ENCODE data around the gene KRT78.

Gene KRT78

DNA sequence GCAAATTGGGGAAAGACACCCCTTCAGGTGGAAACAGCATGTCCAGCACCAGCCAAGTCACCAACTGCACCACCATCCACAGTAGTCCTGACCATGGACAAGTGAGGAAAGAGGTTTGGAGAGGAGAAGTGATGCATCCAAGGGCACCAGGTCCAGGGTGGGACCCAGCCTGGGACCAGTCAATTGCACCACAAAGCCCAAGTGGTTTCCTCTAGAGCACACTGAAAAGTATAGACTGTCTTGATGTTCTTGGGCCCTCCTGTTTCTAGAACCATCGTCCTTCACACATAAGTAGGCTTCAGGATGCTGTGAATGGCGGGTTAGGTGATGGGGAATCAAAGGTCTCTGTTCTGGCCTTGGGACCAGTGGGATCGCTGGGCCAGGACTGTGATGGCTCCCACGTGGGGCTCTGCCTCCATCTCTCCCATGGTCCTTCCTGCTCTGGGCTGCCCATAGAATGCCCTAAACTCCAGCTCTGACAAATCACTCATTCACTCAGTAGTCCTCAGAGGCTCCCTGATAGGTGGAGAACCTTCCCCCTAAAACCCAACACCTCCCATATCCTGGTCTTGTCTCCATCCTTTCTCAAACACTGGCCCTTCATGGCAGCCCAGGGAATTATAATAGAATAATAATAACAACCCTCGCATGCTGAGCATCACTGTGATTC is 23.9 kb downstream of the KRT78 start:
- DNase-seq = no peak

DNA sequence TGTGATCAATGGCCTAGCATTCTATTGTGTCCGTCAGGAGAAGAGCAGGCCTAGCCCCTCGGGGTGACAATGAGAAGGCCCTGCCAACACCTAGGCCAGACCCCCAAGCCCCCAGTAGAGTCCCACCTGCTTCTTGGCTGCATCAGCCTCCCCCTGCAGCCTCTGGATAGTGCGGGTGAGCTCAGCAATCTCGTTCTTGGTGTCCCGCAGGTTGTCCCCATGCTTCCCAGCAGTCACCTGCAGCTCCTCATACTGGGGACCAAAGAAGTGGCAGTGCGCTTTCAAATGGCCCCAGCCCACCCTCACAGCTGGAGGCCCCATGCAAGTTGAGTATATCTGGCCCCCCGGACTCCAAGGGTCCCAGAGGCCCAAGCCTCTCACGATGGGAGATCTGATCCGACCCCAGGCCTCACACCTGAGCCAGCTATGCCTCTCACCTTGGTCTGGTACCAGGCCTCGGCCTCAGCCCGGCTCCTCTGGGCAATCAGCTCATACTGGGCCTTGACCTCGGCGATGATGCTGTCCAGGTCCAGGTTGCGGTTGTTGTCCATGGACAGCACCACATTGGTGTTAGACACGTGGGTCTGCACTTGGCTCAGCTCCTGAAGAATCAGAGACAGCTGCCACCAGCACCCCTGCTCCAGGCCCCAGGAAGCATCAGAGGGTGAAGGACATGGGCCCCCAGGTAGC is 24.9 kb downstream of the KRT78 start:
- DNase-seq = no peak

DNA sequence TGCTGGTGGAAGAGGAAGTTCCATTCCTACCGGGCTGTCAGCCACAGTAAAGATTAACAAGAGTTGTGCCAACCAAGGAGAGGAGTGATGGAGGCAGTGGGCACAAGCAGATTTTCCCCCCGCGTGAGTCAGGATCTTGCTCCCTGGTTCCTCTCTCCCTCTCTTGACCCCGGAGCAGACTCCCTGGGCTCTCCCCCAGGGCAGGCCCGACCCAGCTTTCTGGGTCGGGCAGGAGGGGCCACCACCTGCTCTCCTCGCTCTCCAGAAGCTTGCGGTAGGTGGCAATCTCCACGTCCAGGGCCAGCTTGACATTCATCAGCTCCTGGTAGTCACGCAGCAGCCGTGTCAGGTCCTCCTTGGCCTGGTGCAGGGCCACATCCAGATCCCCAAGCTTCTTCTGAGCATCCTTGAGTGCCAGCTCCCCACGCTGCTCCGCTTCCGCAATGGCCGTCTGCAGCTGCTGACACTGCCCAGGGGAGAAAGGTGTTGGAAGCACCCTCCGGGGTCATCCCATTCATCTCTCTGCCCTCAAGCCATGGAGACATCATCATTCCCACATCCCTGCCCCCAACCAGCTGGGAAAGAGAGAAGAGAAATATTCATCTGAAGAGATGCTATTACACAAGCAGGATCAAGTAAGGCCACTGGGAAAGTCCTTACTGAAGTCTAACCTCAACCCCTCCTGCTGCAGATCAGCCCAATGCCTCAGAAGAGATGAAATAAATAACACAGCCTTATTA is 25.9 kb downstream of the KRT78 start:
- no peak for DNase-seq

DNA sequence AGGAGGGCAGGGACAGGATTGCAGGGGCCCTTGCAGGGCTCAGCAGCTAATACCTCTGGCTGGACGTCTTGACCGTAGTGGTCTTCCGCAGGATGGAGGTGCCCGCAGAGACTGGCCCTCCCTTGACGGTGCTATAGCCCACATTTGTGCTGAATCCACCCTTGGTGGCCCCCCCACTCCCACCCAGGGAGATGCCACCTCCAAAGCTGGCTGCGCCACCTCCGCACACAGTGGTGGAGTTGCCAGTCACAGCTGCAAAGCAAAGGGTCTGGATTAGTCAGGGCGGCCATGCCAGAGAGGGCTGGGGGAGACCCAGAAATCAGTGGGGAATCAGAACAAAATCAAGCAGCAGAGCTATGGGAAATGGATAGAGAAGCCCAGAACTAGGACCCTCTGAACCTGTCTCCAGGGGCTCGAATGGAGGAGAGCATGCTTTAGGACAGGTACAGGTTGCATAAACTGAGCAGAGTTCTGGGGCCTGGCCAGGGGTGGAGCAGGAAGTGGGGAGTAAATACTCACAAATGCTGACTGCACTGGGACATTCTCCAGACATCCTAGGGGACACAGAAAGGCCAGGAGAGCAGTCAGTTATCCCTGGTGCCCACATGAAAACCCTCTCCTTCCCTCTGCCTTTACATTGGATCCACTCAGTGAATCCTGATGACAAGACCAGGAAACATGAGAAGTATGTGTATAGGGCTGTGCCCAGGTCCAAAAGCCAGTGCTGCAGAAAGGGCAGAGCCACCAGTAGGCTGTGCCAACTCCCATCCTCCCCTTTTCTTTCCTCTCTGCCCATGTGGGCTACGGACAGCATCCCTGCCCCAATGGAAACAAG is 26.8 kb downstream of the KRT78 start:
- no peak for DNase-seq

DNA sequence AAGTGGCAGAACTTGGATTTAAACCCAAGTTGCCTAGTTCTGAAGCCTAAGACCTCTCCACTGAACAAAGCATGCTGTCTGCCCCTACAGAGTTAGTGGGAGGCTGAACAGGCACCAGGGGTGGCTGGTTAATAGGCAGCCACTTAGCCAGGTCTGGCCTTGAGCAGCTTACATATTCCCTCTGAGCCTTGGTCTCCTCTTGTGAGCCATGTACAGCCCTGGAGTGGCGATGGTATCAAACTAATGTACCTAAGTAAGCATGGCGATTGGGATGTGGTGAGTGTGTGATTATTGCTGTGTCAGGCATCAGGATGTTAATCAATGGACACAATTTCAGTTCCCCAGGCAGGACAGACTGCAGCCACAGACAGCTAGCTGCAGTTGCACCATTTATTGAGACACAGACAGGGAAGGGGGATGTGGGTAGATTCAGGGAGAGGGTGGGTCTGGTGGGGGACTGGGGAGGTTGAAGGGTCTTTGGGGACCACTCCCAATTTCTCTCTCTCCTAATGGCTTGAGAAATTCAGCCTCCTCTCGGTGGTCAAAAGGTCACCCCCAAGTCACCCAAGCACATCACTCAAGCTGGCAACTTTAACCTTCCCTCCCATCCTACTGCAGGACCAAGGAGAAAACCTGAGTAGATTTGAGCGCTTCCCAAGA is 27.6 kb downstream of the KRT78 start:
- DNase-seq = no peak

DNA sequence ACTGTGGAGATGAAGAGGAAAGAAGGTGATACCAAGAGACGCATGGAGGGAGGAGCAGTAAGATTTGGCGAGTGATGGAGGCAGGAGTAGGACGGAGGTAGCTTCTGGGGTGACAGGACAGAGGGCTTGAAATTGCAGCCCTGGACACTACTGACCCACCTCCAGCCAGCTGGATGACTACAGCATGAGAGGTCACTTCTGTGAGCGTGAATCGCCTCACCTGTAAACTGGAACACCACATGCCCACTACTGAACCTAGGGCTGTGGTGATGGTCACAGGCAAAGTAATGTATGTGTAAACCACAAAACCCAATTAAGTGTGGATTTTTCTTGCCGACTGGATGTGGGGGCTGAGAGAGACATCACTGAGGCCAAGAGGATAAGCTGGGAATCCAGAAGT is 28.3 kb downstream of the KRT78 start:
- DNase-seq = no peak

DNA sequence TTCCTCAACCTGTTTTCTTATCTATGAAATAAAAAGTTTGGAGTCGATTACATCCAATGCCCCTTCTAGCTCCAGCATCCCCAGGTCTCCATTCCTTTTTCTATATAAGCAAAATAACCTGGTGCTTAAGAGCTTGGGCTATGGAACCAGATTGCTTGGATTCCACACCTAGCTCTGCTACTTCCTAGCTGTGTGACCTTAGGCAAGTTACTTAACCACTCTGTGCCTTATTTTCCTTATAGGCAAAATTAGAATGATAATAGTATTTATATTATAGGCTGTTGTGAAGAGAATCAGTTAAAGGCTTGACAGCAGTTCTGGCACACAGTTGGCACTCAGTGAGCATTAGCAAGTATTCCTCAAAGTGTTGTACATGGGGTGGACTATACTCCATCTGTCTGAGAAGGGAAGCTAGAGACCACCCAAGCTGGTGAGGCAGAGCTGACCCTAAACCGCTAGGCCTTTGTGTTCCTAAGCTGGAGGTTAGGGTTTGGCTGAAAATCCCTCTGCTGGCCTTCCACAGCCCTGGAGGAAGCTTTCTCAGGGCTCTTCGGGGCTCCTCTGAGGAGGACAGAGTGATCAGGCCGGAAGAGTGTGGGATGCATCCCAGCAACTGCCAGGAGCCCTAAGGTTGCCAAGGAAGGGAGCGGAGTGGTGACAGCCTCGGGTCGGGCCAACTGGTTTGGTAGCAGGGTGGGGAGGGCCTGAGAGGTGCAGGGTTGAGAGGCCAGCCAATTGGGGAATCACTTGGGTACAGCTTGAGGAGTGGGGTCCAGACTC is 28.9 kb downstream of the KRT78 start:
- DNase-seq = no peak

DNA sequence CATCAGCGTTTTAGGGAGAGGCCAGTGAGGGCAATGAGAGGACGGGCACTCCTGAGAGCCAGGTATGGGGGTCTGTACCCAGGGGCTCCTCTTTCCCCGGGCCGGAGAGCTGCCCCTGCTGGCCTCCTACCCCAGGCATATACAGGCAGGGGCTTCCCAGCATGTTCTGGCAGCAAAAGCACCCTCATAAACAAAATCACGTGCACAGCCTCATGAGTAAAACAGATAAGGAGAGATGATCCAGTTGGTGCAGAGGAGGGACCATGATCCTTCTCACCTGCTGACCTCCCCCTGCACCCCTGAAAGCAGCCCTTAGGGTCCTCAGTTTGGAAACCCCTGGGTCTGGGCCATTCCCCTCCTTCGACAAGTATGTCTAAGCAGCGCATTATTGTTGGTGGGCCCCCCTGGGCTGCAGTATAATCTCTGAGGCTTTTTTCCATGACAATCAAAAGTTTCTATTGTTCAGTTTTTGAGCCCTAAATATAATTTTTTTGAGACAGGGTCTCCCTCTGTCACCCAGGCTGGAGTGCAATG is 29.8 kb downstream of the KRT78 start:
- no peak for DNase-seq

DNA sequence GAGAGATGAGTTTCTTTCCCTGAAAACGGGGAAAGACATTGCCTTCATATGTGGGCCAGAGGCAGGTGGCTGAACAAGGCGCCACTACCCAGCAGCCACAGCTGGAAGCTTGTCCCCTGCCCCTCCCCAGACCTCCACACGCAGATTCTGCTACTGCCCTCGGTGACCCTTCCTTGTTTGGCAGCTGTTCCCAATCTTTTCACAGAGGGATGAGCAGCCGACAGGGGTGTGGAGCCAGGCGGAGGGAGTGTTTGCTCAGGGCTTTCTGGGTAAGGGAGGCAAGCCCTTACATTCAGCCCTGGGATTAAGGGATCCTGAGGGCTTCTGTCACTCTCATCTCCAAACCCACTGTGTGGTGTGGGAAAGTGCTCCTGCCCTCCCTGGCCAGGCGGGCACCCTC is 30.4 kb downstream of the KRT78 start:
- DNase-seq = no peak

DNA sequence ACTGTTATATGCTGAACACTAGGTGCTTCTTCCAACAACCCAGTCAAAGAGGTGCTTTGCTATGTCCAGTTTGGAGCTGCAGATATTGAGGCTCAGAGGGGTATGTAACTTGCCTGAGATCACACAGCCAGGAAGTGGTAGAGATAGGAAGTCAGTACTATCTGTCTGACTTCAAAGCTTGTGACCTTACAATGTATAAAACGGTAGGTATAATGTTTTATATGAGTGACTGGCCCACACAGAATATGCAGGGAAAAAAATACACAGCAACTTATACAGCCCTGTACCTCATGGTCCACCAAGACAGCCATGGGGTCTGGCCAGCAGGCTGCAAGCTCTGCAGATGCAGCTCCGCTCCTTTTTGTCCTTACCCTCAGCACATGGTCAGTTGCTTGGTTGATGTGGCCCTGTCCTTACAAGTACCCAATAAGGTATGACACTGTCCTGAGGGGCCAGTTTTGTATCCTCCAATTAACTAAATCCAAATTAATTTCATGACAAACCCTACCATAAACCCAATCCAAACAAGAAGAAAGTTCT is 31.0 kb downstream of the KRT78 start:
- no peak for DNase-seq

DNA sequence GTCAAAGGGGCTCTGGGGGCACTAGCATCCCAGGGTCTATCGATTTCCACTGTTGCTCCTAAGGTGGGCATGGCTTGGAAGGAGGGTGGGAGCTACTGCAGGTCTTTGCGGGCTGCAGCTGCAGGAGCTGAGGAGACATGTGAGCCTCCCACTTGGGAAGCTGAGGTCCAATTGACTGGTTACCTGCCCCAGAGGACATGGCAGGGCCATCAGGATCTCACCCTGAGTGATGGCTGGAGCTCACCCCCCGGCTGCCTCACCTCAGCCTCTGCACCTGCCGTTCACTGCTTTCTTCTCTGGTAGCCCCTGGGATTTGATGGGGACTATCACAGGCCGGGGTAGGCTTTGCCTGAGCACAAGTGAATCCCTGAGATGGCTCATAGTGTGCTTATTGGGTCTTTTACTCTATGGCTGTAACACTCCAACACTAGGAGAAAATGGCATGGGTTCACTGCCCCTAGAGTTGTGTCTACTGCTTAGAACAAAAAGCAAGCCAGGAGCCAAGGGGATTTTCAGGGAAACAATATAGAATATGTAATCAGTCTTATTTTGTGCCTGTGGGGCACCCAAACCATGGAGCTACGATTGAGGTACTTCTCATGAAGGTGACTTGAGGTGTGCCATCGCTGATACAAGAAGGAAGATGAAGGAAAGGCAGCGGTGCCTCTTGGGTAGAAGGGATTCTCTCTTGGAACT is 31.6 kb downstream of the KRT78 start:
- DNase-seq = no peak

DNA sequence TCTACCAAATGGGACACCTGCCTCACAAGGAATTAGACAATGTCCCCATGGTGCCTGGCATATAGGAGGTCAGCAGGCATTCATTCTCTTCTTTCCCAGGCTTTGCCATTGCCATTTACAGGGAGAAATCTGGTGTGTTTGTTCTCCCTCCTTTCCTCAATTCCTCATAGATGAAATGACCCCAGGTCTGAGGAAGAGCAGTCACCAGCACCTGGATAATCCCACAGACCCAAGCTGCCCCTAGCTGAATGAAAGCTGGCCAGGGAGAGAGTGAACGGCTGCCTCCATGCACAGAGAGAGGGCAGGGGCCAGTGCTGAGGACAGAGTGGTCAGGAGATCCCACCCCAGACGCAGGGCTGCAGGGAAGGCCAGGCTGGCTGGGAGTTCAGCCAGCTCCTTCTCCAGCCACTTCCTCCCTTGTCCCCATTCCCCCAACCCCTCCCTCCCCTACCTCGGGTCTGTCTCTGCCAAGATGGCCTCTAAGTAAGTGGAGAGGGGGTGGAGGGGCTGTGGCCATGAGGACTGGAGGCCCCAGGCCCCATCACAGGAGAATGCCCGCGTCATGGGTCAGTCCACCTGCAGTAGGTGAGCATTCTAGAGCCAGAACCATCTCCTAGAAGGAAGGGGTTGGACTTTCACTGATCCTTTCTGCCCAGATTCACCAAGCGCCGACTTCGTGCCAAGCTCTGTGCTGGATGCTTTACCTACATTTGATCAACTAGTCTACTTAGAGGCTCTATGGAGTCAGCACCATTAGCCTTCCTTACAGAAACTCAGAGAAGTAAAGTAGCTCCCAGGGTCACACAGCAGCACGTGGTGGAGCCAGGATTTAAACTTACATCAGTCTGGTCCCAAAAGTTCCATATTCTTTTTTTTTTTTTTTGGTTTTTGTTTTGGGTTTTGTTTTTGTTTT is 32.9 kb downstream of the KRT78 start:
- no peak for DNase-seq

DNA sequence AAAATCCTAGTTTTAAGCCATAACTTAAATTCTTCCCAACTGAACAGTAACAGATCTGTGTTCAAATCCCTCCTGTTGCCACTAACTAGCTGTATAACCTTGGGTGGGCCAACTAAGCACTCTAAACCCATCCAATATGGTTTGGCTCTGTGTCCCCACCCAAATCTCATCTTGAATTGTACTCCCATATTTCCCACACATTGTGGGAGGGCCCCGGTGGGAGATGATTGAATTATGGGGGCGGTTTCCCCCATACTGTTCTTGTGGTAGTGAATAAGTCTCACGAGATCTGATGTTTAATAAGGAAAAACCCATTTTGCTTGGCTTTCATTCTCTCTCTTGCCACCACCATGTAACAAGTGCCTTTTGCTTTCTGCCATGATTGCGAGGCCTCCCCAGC is 33.6 kb downstream of the KRT78 start:
- no peak for DNase-seq

DNA sequence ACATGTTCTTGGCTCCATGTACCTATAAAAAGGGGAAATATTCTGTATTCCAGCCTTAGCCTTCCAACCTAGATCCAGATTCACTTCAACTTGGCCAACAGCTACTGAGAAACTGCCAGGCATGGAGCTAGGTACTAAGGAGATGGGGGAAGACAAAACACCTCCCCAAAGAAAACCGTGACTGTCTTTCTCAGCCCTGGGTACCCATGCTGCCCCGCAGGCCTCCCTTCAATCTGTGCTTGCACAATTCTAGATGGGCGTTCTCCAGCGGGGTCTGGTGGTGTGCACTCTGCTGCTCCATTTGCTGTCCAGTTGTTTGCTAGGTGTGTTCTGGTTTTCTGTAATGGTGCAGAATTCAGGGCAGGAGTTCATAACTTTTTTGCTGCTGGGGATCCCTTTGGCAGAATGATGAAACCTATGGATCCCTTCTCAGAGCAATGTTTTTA is 34.1 kb downstream of the KRT78 start:
- no peak for DNase-seq

DNA sequence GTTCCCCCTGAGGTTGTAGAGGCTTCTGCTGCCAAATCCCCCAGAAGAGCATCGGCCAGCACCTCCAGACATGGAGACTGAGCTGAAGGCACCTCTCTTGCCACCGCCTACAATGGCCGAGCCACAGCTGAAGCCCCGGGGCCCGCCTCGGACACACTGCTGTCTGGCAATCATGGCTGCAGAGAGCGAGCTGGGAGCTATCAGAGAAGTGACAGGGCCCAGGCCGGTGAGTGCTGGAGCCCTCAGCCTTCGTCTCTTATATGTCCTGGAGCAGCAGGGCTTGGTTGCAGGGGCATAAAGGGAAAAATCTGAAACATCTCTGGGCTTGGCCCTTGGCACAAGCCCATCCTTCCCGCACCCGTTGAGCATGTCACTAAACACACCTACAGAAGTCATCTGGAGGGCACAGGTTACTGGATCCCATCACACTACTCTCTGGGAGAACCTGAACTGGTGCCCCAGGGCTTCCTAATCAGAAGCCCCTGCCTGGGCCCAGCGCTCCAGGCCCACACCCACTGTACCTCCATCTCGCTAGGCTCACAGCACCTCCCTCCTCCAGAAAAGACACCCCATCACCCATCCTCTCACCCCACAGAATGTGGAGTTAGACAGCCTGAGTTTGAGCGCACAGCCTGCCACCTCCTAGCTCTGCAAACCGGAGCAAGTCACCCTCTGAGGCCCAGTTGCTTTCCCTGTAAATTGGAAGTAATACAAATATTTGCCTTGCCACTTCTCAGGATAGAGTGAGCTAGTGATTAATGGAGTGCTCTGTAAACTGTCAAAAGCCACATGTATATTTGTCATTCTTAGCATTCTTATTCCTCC is 34.7 kb downstream of the KRT78 start, which contains the start of gene KRT4:
TSS of gene KRT4 (minus strand) at position 232 of the 825 bp plus-strand sequence. CDS start at position 174, 58 bp downstream.
- no peak for DNase-seq

DNA sequence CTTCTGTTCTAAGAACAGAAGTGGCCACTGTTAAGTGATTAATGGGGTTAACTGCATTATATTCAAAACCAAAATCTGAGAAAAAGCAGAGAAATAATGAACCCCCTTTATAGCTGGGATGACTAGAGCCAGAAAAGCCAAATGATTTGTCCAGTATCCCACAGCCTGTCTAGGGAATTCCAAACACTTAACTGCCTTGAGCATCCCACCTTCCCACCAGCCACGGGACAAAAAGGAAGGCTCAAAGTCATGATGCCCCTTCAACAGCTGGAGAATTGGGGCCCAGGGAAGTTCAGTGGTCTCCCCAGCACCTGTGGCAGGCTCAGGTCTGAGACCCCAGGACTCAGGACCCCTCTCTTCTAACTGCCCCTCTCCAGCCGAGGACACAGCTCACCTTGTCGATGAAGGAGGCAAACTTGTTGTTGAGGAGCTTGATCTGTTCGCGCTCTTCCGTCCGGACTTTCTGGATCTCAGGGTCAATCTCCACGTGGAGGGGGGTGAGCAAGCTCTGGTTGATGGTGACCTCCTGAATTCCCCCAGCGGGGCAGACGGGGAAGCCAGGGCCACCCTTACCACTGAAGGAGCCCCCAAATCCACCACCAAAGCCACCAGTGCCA is 35.5 kb downstream of the KRT78 start:
- no peak for DNase-seq

DNA sequence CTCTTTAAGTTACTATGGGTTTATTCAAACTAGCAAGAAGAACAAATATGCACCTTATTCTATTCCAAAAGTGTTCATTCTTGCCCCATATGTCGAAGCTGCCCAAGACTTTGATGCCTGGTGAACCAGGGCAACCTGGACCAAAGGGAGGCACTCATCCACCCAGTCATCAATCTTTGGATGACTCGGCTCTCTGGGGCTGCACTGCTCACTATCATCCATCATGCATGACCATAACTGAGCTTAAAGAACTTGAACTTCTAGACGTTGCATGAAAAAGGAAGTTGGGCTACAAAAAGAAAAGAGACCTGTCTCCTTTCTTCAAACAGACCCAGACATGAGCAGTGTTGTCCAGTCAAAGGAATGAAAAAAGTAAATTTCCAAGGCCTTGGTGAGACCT is 36.0 kb downstream of the KRT78 start:
- DNase-seq = no peak

DNA sequence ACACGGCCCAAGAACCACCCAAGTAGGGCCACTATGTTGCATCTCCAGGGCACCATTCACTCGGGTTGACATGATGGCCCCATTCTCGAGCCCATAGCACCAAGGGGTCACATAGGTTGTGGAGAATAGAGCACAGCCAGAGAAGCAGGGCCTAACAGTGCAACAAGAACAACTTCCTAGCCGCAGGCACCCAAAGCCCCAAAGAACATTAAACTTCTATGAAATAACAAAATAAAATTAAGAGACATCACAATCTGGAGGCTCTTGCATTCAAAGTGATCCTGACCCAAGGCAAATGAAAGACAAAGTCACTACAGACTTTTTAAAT is 36.8 kb downstream of the KRT78 start:
- DNase-seq = no peak

Data from activated CD4-positive, alpha-beta T cell treated with anti-CD3 and anti-CD28 coated beads, Interleukin-2, Interleukin-6, amounts not matched to agents 100 ng/mL and 50 ng/mL, durations not matched to agents 16 hours and 8 hours (primary cell).